Liver (tissue), 9 donors: ENCODE data around the gene PAPOLA. TPM values are rescaled to one million over a fixed set of nuclear protein-coding genes. Genes with fewer than 3 reads are reported as not detected.
A peak's percentile ranks its signal among the peaks of the same experiment; 100 is the strongest.

Experiments
- DNase-seq: peaks from one replicate; pipeline ENCODE4 v3.0.0-alpha.2; 2017; ENCODE audit warnings: low spot score
- H3K27ac ChIP-seq, 2 donors: one replicate each; pipeline ENCODE4 v1.7.0; 2013; ENCODE audit warnings: inconsistent platforms in 2 of 2, low read length in 2 of 2, control low read depth in 1 of 2, low read depth in 1 of 2, mild to moderate bottlenecking in 1 of 2
- H3K27me3 ChIP-seq, 4 donors: one replicate each; pipeline versions ENCODE4 v1.6.1 to v1.7.0; 2013; ENCODE audit warnings: low read length in 3 of 4, inconsistent platforms in 1 of 4, mild to moderate bottlenecking in 1 of 4, moderate library complexity in 1 of 4; ENCODE audit not compliant: control insufficient read depth in 4 of 4, insufficient read depth in 4 of 4
- H3K36me3 ChIP-seq, 4 donors: one replicate each; pipeline versions ENCODE4 v1.6.1 to v1.7.0; 2013; ENCODE audit warnings: low read length in 3 of 4, mild to moderate bottlenecking in 3 of 4, low read depth in 1 of 4, moderate library complexity in 1 of 4; ENCODE audit not compliant: control insufficient read depth in 4 of 4, insufficient read depth in 3 of 4
- H3K4me1 ChIP-seq, 4 donors: one replicate each; pipeline versions ENCODE4 v1.6.1 to v1.7.0; 2013; ENCODE audit warnings: low read length in 3 of 4, mild to moderate bottlenecking in 3 of 4, moderate library complexity in 1 of 4; ENCODE audit not compliant: control insufficient read depth in 4 of 4, insufficient read depth in 4 of 4
- H3K4me3 ChIP-seq, 3 donors: one replicate each; pipeline versions ENCODE4 v1.6.1 to v1.7.0; 2013; ENCODE audit warnings: low read length in 3 of 3, control low read depth in 1 of 3, low read depth in 1 of 3, mild to moderate bottlenecking in 1 of 3
- H3K9ac ChIP-seq, 2 donors: one replicate each; pipeline ENCODE4 v1.7.0; 2013; ENCODE audit warnings: low read length in 2 of 2, mild to moderate bottlenecking in 2 of 2, moderate library complexity in 2 of 2, control low read depth in 1 of 2, low read depth in 1 of 2
- H3K9me3 ChIP-seq, 4 donors: one replicate each; pipeline versions ENCODE4 v1.6.1 to v1.7.0; 2013; ENCODE audit warnings: low read length in 3 of 4; ENCODE audit not compliant: control insufficient read depth in 4 of 4
- EGR1 ChIP-seq, 2 donors: IDR thresholded peaks; 2 replicates each; pipeline ENCODE4 v1.6.1; 2016 to 2018; ENCODE audit warnings: antibody characterized with exemption in 2 of 2, low read depth in 2 of 2
- FOXA1 ChIP-seq: IDR thresholded peaks from 2 replicates; pipeline ENCODE4 v1.6.1; 2016; ENCODE audit warnings: antibody characterized with exemption
- FOXA2 ChIP-seq: IDR thresholded peaks from 2 replicates; pipeline ENCODE4 v1.6.1; 2016; ENCODE audit warnings: antibody characterized with exemption
- HNF4A ChIP-seq, 2 donors: conservative IDR thresholded peaks; 2 replicates each; pipeline ENCODE4 v1.6.1; 2016; ENCODE audit warnings: antibody characterized with exemption in 2 of 2, mild to moderate bottlenecking in 2 of 2
- HNF4G ChIP-seq: IDR thresholded peaks from 2 replicates; pipeline ENCODE4 v1.6.1; 2016; ENCODE audit warnings: antibody characterized with exemption
- JUND ChIP-seq, 2 donors: IDR thresholded peaks; 2 replicates each; pipeline ENCODE4 v1.6.1; 2016; ENCODE audit warnings: antibody characterized with exemption in 2 of 2
- RXRA ChIP-seq, 2 donors: IDR thresholded peaks; 2 replicates each; pipeline ENCODE4 v1.6.1; 2017 to 2018; ENCODE audit warnings: antibody characterized with exemption in 2 of 2, mild to moderate bottlenecking in 1 of 2
- SP1 ChIP-seq: IDR thresholded peaks from 2 replicates; pipeline ENCODE4 v1.6.1; 2018; ENCODE audit warnings: antibody characterized with exemption, mild to moderate bottlenecking
- YY1 ChIP-seq: IDR thresholded peaks from 2 replicates; pipeline ENCODE4 v1.6.1; 2016; ENCODE audit warnings: antibody characterized with exemption, mild to moderate bottlenecking
- WGBS: extraction: QIAGEN DNeasy Blood & Tissue Kit; methylation state at CpG from one replicate; pipeline ENCODE4 v1.1.7; 2013; 5-methylcytosine and 5-hydroxymethylcytosine counted together
- polyA plus RNA-seq, 2 donors: library from polyadenylated mRNA; stranded (reverse) in 1 of 2; unstranded in 1 of 2; fragments of 200-250 nt in 1 of 2; fragments of >200 nt in 1 of 2; fragmentation: Nextera tagmentation in 1 of 2; extraction: Ambion mirVana in 1 of 2; gene quantifications; one replicate each; pipeline versions ENCODE4 v1.2.1 to v1.2.3, GENCODE V29; 2013 to 2015
- total RNA-seq, 2 donors: library from RNA; depleted of rRNA; stranded (reverse); fragments of >200 nt; gene quantifications; one replicate each; pipeline ENCODE4 v1.2.3, GENCODE V29; 2014
- TF ChIP-seq, protein P1 (sequence below): IDR thresholded peaks from 2 replicates; pipeline ENCODE4 v1.6.1; 2016; ENCODE audit warnings: antibody characterized with exemption
- TF ChIP-seq, protein P2 (sequence below): IDR thresholded peaks from 2 replicates; pipeline ENCODE4 v1.6.1; 2016; ENCODE audit warnings: antibody characterized with exemption
- donor health status: healthy.
- donor health status: healthy.
- donor health status: healthy.
- donor health status: healthy.
- donor health status: healthy.

The PAPOLA gene
- total and polyA plus RNA-seq, 4 donors = 29.4 to 107 (median 71.6) TPM

GRCh38 chr14:96511667-96512066 is 9.5 kb downstream of the PAPOLA start:
- no peaks in the 10 kb centered on the region for H3K27me3 ChIP-seq
- H3K36me3 ChIP-seq = no peaks in the 10 kb centered on the region
- no peaks in the 10 kb centered on the region for H3K9me3 ChIP-seq
- TF ChIP-seq, protein P1, sequence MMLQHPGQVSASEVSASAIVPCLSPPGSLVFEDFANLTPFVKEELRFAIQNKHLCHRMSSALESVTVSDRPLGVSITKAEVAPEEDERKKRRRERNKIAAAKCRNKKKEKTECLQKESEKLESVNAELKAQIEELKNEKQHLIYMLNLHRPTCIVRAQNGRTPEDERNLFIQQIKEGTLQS = no peak
- TF ChIP-seq HNF4A (conservative IDR thresholded peaks at IDR 0.05) = peak in 1 of 2 donors; percentile 13
- DNase-seq = no peak
- peak overlapping the region; percentile 66 to 67 for H3K27ac ChIP-seq
- peak overlapping the region in 1 of 2 donors; percentile 15 for H3K9ac ChIP-seq
- H3K4me1 ChIP-seq = peaks cover 11 to 72% (median 59%) of the 10 kb centered on the region in 4 donors
- H3K4me3 ChIP-seq = no peak overlapping the region
- WGBS = 35% methylated on average over 1 of the region's 1 CpG

- peak overlapping the region in 1 of 3 donors; percentile 11 for H3K4me3 ChIP-seq
- H3K36me3 ChIP-seq = no peaks in the 10 kb centered on the region
- TF ChIP-seq, protein P1 = no peak
- H3K9ac ChIP-seq = peak overlapping the region in 1 of 2 donors; percentile 15
- H3K4me1 ChIP-seq = peaks cover 11 to 73% (median 59%) of the 10 kb centered on the region in 4 donors
- DNase-seq = no peak
- H3K27me3 ChIP-seq = no peaks in the 10 kb centered on the region
- WGBS = 38% methylated on average over 2 of the region's 2 CpGs
- peak overlapping the region; percentile 66 to 67 for H3K27ac ChIP-seq
- no peaks in the 10 kb centered on the region for H3K9me3 ChIP-seq
These were observed 9.9 kb downstream of the PAPOLA start for GRCh38 chr14:96512122-96512521.

DNA sequence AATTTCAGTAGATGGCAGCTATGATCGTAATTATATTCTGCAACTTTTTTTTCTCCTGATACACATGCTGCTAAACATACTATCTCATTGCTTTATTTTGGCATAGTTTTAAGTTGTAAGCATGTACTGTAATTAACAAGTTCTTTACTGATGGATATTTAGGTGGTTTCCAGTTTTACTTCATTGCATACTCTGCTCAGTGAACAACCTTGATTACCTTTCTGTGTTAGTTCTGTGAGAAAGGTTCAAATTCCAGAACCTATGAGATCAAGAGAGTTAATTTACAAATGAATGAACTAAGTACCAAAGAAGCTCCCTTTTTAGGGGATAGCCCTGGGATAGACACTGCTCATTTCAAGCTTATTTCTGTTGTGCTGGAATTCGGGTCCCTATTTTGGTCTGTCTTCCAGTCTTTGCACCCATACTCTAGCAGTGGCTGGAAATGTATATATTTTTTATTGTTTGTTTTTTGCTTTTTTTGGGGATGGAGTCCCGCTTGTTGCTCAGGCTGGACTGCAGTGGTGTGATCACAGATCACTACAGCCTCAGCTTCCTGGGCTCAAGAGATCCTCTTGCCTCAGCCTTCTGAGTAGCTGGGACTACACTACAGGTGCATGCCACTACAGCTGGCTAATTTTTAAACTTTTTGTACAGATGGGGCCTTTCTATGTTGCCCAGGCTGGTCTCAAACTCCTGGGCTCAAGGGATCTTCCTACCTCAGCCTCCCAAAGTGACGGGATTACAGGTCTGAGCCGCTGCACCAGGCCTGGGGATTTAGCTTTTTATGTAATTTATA is 10.6 kb downstream of the PAPOLA start:
- no peak for DNase-seq
- Histone ChIP-seq H3K27me3 (no peaks in the 10 kb centered on the region), H3K36me3 (no peaks in the 10 kb centered on the region), H3K27ac (peak overlapping the region; percentile 41 to 62), H3K9ac (no peak overlapping the region), H3K9me3 (no peaks in the 10 kb centered on the region), H3K4me3 (peak overlapping the region in 2 of 3 donors; percentile 2 to 11), H3K4me1 (peaks cover 12 to 77% (median 59%) of the 10 kb centered on the region in 4 donors)
- 52% methylated on average over 5 of the region's 5 CpGs for WGBS
- TF ChIP-seq EGR1 (IDR thresholded peaks at IDR 0.05; ENCODE audit: low read depth in 2 of 2) = no peak
- TF ChIP-seq JUND (IDR thresholded peaks at IDR 0.05) = no peak
- peak; percentile 55 for TF ChIP-seq HNF4G
- peak; percentile 44 for TF ChIP-seq SP1
- peak; percentile 36 for TF ChIP-seq YY1
- no peak for TF ChIP-seq FOXA1
- TF ChIP-seq HNF4A (conservative IDR thresholded peaks at IDR 0.05) = peak; percentile 86 to 92
- peak; percentile 63 to 69 for TF ChIP-seq RXRA (IDR thresholded peaks at IDR 0.05)

DNA sequence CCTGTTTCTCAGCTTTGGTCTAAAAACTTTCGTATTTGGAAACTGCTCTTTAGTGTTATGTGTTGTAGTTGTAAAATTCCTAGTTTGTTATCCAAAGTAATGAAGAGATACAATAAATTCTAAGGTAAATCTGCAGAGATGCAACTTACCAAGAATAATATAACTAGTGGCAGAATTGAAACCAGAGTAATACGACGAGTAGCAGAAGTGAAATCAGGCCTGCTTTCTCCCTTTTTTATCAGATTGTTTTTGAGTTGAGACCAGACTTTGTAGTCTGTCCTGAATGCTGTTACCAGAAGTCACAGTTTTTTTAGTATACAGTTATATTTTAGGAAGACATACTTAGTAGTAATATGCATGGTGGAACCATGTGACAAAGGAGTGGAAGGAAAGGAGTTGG is 12.5 kb downstream of the PAPOLA start:
- Histone ChIP-seq H3K4me3 (no peak overlapping the region), H3K27me3 (no peaks in the 10 kb centered on the region), H3K36me3 (no peaks in the 10 kb centered on the region), H3K9ac (no peak overlapping the region), H3K27ac (no peak overlapping the region), H3K4me1 (peaks cover 14 to 72% (median 53%) of the 10 kb centered on the region in 4 donors), H3K9me3 (no peaks in the 10 kb centered on the region)
- no peak for DNase-seq
- TF ChIP-seq FOXA1 = no peak
- TF ChIP-seq FOXA2 = no peak
- TF ChIP-seq YY1 = no peak
- no peak for TF ChIP-seq SP1
- TF ChIP-seq RXRA (IDR thresholded peaks at IDR 0.05) = no peak
- no peak for TF ChIP-seq JUND (IDR thresholded peaks at IDR 0.05)
- TF ChIP-seq, protein P2, sequence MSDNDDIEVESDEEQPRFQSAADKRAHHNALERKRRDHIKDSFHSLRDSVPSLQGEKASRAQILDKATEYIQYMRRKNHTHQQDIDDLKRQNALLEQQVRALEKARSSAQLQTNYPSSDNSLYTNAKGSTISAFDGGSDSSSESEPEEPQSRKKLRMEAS = no peak
- 47% methylated on average over 3 of the region's 3 CpGs for WGBS
